Right ventricle myocardium superior (tissue), 1 donor: ENCODE data around the gene TSPAN4. TPM values are rescaled to one million over a fixed set of nuclear protein-coding genes. Genes with fewer than 3 reads are reported as not detected.
A peak's percentile ranks its signal among the peaks of the same experiment; 100 is the strongest.

ENCODE experiments used
- ATAC-seq: fragments of 200-7000 bp; cut with Tn5 transposase; one replicate; pipeline ENCODE4 v1.9.1; 2020; ENCODE audit warnings: mild to moderate bottlenecking; ENCODE audit not compliant: poor library complexity
- DNase-seq: peaks from one replicate; pipeline ENCODE4 v3.0.0-alpha.2; 2020
- intact Hi-C: fragments of 100-400 bp; cut with DNase I; formaldehyde crosslinking; loops from one replicate; pipeline ENCODE4 v1.11.2; 2022
- total RNA-seq: library from RNA; stranded (reverse); fragmentation: NEBNext Ultra II Directional; extraction: Animal tissue kit (Norgen Biotek cat#: 25700); gene quantifications from one replicate; pipeline ENCODE4 v1.2.1, GENCODE V29; 2021
- donor health status: DM: no; HTN: yes; CAD: no; lungs with severe emphysema.

TSPAN4 gene
- total RNA-seq, 1 donor from 2014 or later = 40.5 TPM

DNA sequence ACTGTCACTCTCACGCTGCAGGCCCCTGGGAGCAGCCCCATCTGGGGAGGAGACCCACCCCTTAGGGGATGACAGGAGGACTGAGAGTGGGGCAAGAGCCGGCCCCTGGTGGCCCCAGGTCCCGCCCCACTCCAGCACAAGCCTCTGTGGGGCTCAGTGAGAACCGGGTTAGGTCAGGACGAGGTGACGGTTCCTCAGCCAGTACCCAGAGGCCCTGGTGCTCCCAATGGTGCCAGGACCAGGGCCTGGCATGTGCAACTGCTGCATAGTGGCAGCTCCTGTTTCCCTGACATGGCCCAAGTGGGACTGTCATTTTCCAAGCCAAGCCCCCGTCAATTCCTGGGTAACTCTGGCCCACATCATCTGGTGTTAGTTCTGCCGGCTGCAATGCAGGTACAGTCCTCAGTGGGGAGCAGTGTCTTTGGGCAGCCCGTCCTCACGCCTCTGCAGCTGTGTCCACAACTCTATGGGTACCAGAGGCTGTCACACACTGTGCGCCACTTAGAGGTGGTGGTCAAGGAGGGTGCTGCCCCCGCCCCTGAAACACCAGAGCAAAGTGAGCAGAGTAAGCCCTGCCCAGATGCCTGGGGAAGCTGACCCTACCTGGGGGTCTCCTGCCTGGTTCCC, 52.0 kb downstream of the TSPAN4 start:
- ATAC-seq = no peak

DNA sequence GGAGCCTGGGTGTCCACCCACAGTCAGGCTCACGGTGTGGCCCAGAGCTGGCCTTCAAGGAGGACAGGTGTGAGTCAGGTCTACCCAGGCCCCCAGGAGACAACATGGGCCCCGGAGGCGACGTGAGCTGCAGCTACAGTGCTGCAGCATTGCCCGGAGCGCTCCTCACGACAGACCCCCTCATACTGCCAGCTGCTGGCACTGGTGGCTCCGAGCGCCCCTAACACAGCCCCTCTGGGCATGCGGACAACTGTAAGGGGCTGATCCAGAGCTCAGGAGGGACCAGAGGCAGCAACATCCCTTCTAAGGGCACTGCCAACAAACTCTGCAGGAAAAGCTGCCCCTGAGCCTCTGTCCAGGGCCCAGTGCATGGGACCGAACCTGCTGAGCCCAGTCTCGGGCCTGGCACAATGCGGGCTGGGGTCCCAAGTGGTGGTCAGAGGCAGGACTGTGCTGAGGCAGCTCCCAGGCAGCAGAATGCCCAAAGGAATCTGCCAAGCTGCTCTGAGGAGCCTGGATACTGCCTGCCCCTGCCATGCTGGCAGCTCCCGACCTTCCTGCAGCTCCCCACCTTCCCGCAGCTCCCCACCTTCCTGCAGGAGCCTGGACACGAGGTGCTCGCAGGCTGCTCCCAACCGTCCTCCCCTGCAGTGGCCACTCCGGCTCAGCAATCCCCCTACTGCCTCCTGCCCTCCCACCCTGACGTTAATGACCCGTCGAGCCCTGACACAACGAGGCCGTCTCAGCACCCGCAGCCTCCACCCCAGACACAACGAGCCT, 52.9 kb downstream of the TSPAN4 start:
- intact Hi-C loops = no loop called here
- DNase-seq (no peak), ATAC-seq (no peak)

More for the DNA sequence above, 52.0 kb downstream of the TSPAN4 start:
- no peak for DNase-seq
- intact Hi-C loops = no loop called here

- intact Hi-C loops = no loop called here
- ATAC-seq (no peak), DNase-seq (no peak)
Measured at GRCh38 chr11:897253-898142, 54.8 kb downstream of the TSPAN4 start.

- ATAC-seq = no peak
- intact Hi-C loops = no loop called here
- no peak for DNase-seq
Measured at GRCh38 chr11:898143-898511, 55.5 kb downstream of the TSPAN4 start.

GRCh38 chr11:898540-899190, 56.0 kb downstream of the TSPAN4 start:
- DNase-seq (no peak), ATAC-seq (peak; percentile 48)
- intact Hi-C loops = no loop called here

DNA sequence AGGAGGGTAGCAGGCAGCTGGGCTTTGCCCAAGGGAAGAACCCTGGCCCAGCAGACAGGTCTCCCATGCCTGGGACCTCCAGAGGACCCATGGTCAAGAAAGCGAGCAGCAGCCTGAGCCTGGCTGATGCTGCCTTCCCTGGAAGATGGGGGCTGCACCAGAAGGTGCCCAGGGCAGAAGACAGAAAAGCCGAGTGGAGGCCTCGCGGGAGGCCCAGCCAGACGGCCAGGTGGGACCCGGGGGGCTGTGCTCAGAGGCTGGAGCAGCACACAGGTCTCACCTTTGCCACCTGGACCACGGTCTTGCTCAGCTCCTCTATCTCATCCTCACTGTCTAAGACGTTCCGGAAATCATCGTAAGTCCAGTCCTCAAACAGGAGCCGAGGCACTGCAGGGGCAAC, 57.1 kb downstream of the TSPAN4 start:
- DNase-seq (no peak), ATAC-seq (no peak)
- intact Hi-C loops = no loop called here

- intact Hi-C loops = no loop called here
- DNase-seq (no peak), ATAC-seq (no peak)
Measured at GRCh38 chr11:900545-900944, 57.9 kb downstream of the TSPAN4 start.

- ATAC-seq = no peak
- DNase-seq = no peak
- intact Hi-C loops = no loop called here
Measured at GRCh38 chr11:901452-902061, 58.9 kb downstream of the TSPAN4 start.

- intact Hi-C loops = no loop called here
- DNase-seq (no peak), ATAC-seq (no peak)
Measured at GRCh38 chr11:904380-904779, 61.7 kb downstream of the TSPAN4 start.

GRCh38 chr11:905952-906351, 63.3 kb downstream of the TSPAN4 start:
- no peak for DNase-seq
- intact Hi-C loops = no loop called here
- no peak for ATAC-seq

- ATAC-seq (no peak), DNase-seq (no peak)
- intact Hi-C loops = no loop called here
Measured at GRCh38 chr11:907668-908067, 65.0 kb downstream of the TSPAN4 start.

GRCh38 chr11:908273-908672, 65.6 kb downstream of the TSPAN4 start:
- no peak for ATAC-seq
- intact Hi-C loops = no loop called here
- no peak for DNase-seq

- DNase-seq (no peak), ATAC-seq (no peak)
- intact Hi-C loops = no loop called here
Measured at GRCh38 chr11:909406-909805, 66.8 kb downstream of the TSPAN4 start.

GRCh38 chr11:910044-910588, 67.5 kb downstream of the TSPAN4 start:
- DNase-seq = no peak
- intact Hi-C loops = no loop called here
- ATAC-seq = no peak

DNA sequence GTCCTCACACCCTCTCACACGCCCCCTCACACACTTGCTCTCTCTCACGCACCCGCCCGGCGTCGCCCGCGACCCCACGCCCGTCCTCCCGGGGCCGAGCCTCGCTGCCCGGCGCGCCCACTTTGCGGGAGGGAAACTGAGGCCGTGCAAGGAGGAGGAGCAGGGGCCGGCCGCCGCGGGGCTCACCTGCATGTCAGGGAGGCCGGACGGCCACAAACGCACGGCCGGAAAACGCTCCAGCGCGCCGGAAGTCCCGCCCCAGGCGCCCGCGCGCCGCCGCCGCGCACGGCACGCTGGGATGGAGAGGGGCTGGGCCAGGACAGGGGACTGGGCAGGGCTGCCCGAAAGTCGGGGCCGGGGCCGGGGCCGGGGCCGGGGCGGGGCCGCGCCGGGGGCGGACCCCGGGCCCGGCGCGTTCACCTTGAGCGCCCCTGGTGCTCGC, 68.0 kb downstream of the TSPAN4 start, which contains the start of gene CHID1:
CHID1 (minus strand) TSS at position 222 of the 442 bp plus-strand sequence. CDS start 5,994 bp downstream, outside the sequence.
- peak; percentile 95 for ATAC-seq
- intact Hi-C loops = no loop called here
- peak; percentile 93 for DNase-seq

DNA sequence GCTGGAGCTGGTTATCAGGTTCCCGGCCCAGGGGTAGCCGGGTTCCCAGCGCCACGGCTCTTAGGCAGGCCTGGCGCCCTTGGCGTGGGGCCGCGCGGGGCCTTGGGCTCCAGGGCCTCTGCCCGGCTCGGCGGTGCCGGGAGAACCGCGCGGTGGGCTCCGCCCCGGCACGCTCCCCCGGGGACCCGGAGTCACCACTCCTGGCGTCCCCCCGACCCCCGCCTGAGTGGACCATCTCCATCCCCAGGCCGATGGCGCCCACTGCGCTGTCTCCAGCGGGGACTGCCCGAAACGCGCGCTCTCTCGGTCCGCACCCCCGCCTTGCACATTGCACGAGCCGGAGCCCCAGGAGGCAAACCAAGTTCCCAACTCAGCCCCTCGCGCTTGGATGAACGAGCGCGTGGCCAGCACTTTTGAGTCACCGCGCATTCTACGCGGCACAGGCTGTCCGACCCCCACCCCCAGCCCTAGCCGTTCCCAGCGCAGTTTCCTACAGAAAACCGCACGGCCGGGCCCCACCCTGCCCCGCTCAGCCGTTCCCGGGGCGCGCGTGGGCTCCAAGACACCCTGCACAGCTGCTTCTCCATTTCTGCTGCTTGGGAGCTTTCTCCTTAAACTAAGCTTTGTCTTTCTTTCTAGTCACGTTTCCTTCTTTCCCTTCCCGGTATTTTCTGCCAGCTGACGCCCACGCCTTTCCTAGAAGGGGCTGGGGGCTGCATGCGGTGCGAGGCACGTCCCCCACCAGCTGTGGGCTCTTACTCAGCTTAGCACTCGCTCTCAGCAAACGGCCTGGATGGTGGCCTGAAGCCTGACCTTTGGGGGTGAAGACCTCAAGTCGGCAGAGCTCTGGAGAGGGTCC, 68.6 kb downstream of the TSPAN4 start:
- DNase-seq = peak; percentile 63
- intact Hi-C loops = no loop called here
- peak; percentile 34 for ATAC-seq

- intact Hi-C loops = no loop called here
- DNase-seq = no peak
- ATAC-seq = no peak
Measured at GRCh38 chr11:911890-912219, 69.2 kb downstream of the TSPAN4 start.
